ENCODE measurements around the gene PTPN7. TPM values are rescaled to one million over a fixed set of nuclear protein-coding genes. Genes with fewer than 3 reads are reported as not detected.

The PTPN7 gene
- total RNA-seq, 1 experiment from 2014 or later: not detected

DNA sequence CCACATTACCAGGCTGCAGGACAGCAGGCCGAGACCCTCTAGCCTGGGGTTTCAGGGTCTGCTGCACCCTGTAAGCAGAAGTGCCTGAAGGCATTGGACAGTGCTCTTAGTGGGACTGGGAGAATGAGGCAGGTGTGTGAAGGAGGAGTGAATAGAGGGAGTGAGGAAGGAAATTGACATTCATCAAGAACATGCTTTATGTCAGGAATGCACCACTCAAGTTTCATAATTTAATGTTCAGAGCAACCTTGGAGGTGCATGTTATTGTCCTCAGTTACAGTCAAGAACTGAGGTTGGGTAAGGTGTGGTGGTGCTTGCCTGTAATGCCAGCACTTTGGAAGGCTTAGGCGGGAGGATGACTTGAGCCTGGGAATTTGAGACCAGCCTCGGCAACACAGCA lies 49.4 kb downstream of the PTPN7 start:
- Histone ChIP-seq H2AFZ (no peak overlapping the region), H3K4me1 (replicated peaks; ENCODE audit: insufficient read depth) (peaks cover 99% of the 10 kb centered on the region), H3K9me3 (ENCODE audit: insufficient read depth, low read depth) (no peaks in the 10 kb centered on the region), H3K36me3 (ENCODE audit: low read depth) (no peaks in the 10 kb centered on the region), H3K27me3 (ENCODE audit: insufficient read depth, low read depth) (no peaks in the 10 kb centered on the region), H3F3A (ENCODE audit: insufficient read depth, low read depth) (peaks cover 72% of the 10 kb centered on the region), H3K27ac (0 out of 2 replicates have a peak overlapping the region, but pooled peaks have one; percentile 34), H4K20me1 (ENCODE audit: insufficient read depth) (no peaks in the 10 kb centered on the region), H3K79me2 (ENCODE audit: low read depth) (no peaks in the 10 kb centered on the region), H3K4me2 (peak overlapping the region; percentile 8; the same call in 1 of the 2 replicates), H3K4me3 (no peak overlapping the region), H3K9me2 (ENCODE audit: insufficient read depth) (no peaks in the 10 kb centered on the region)
- no peak for DNase-seq
- ChIA-PET CTCF (no interaction called here), POLR2A (ENCODE audit: unreplicated experiment) (no interaction called here)
- no TSS peak for BruUV-seq (replicated peaks)
- TF ChIP-seq, protein P1, sequence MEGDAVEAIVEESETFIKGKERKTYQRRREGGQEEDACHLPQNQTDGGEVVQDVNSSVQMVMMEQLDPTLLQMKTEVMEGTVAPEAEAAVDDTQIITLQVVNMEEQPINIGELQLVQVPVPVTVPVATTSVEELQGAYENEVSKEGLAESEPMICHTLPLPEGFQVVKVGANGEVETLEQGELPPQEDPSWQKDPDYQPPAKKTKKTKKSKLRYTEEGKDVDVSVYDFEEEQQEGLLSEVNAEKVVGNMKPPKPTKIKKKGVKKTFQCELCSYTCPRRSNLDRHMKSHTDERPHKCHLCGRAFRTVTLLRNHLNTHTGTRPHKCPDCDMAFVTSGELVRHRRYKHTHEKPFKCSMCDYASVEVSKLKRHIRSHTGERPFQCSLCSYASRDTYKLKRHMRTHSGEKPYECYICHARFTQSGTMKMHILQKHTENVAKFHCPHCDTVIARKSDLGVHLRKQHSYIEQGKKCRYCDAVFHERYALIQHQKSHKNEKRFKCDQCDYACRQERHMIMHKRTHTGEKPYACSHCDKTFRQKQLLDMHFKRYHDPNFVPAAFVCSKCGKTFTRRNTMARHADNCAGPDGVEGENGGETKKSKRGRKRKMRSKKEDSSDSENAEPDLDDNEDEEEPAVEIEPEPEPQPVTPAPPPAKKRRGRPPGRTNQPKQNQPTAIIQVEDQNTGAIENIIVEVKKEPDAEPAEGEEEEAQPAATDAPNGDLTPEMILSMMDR (conservative IDR thresholded peaks at IDR 0.05): no peak
- TF ChIP-seq EZH2 (IDR thresholded peaks at IDR 0.05; ENCODE audit: low read depth): no peak
- intact Hi-C loops (cut with micrococcal nuclease; ENCODE audit: unreplicated experiment): no loop called here

DNA sequence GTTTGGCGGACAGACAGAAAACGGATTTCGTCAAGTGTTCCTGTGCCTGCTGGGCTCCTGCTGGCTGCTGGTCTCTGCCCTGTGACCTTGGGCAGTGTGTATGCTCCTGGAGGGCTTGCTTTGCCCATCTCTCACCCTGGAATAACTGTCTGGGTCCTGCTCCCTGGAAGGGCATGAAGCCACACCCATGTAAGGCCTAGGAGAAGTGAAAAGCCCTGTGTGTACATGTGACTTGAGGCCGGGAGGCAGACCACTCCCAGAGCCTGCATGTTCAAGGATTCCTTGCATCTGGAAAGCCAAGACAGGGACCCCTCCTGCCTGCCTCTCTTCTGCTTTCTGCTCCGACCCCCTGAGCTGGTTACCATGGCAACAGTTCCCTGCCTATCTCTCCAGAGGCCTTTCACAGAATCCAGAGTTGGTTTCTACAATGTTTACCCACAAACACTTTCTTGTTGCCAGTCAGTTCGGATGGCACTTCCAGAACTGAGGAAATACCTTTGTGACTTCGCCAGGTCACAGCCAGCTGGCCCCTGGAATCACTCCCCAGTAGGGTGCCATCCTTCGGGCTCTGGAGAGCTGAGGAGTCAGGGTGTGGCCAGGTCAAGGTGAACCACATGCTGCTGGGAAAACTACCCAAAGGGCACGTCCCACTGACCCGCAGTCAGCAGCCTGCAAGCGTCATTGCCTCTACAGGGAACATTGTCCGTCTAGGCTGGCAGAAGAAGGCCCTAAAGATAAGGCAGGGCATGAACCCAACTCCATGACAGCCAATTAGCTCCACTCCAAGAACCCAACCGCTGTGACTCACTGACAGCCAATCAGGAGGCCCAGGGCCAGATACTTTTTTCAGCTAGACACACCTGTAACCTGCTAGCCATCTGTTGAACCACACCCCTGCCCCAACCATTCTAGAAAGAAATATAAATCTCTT lies 52.3 kb downstream of the PTPN7 start:
- Histone ChIP-seq H3K27me3 (ENCODE audit: insufficient read depth, low read depth) (no peaks in the 10 kb centered on the region), H4K20me1 (ENCODE audit: insufficient read depth) (no peaks in the 10 kb centered on the region), H3K4me2 (peak overlapping the region; percentile 71), H3K4me1 (replicated peaks; ENCODE audit: insufficient read depth) (peaks cover 95% of the 10 kb centered on the region), H3K9me3 (ENCODE audit: insufficient read depth, low read depth) (no peaks in the 10 kb centered on the region), H3K4me3 (no peak overlapping the region; the same call in 1 of the 2 replicates), H3F3A (ENCODE audit: insufficient read depth, low read depth) (peaks cover 70% of the 10 kb centered on the region), H3K36me3 (ENCODE audit: low read depth) (no peaks in the 10 kb centered on the region), H2AFZ (no peak overlapping the region), H3K27ac (peak overlapping the region; percentile 99), H3K9me2 (ENCODE audit: insufficient read depth) (no peaks in the 10 kb centered on the region), H3K79me2 (ENCODE audit: low read depth) (no peaks in the 10 kb centered on the region)
- intact Hi-C loops (cut with micrococcal nuclease; ENCODE audit: unreplicated experiment): loop anchor here (1.0 to 10.0 kb wide), 3 partner anchors 62 to 393 kb away; no protein-coding TSS in a partner anchor
- ChIA-PET POLR2A (ENCODE audit: unreplicated experiment) (interaction anchor here (0.6 to 3.2 kb wide), 10 partner anchors 51 to 175 kb away, joined by 3 to 48 read pairs (median 10); partner anchors contain the start of gene ELF3), CTCF (interaction anchor here (0.5 to 1.3 kb wide), 4 partner anchors 90 to 230 kb away, joined by 3 to 4 read pairs (median 4); partner anchors contain the start of gene ELF3)
- no peak for TF ChIP-seq EZH2 (IDR thresholded peaks at IDR 0.05; ENCODE audit: low read depth)
- TF ChIP-seq, protein P1 (conservative IDR thresholded peaks at IDR 0.05): no peak
- TSS peak; percentile 44 for BruUV-seq (replicated peaks)
- DNase-seq: peak; percentile 92 to 97

DNA sequence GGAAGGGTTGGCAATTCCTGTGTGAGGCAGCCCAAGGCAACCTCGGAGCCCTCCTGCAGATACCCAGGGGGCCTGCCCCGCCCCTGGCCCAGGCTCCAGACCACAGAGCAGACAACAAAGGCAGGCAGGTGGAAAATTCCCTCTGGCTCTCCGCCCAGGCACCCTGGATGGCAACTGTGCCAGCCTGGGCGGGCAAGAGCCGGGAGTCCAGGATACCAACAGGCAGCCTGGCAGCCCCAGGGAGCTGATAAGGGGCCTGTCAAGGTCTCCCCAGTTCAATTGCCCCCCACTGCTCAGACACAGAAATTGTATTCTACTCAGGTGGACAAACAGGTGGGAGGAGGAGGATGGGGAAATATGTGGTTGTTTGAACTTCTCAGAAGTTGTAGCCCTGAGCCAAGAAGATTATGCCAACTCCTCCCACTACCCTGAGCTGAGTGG lies 53.1 kb downstream of the PTPN7 start:
- H3K9me3 ChIP-seq (ENCODE audit: insufficient read depth, low read depth): no peaks in the 10 kb centered on the region
- POLR2A ChIA-PET (ENCODE audit: unreplicated experiment): interaction anchor here (0.5 to 3.2 kb wide), 13 partner anchors 50 to 176 kb away, joined by 3 to 66 read pairs (median 12); partner anchors contain the start of gene ELF3
- H3F3A ChIP-seq (ENCODE audit: insufficient read depth, low read depth): peaks cover 65% of the 10 kb centered on the region
- DNase-seq: peak; percentile 90 to 97
- H3K79me2 ChIP-seq (ENCODE audit: low read depth): no peaks in the 10 kb centered on the region
- H3K4me3 ChIP-seq: no peak overlapping the region; the same call in 1 of the 2 replicates
- H3K4me2 ChIP-seq: peak overlapping the region; percentile 71
- no TSS peak for BruUV-seq (replicated peaks)
- TF ChIP-seq, protein P1 (conservative IDR thresholded peaks at IDR 0.05): no peak
- TF ChIP-seq EZH2 (IDR thresholded peaks at IDR 0.05; ENCODE audit: low read depth): no peak
- no peaks in the 10 kb centered on the region for H3K9me2 ChIP-seq (ENCODE audit: insufficient read depth)
- H2AFZ ChIP-seq: no peak overlapping the region
- H3K27ac ChIP-seq: peak overlapping the region; percentile 99
- no peaks in the 10 kb centered on the region for H3K36me3 ChIP-seq (ENCODE audit: low read depth)
- no peaks in the 10 kb centered on the region for H3K27me3 ChIP-seq (ENCODE audit: insufficient read depth, low read depth)
- H4K20me1 ChIP-seq (ENCODE audit: insufficient read depth): no peaks in the 10 kb centered on the region
- intact Hi-C loops (cut with micrococcal nuclease; ENCODE audit: unreplicated experiment): loop anchor here (1.0 to 10.0 kb wide), 3 partner anchors 61 to 393 kb away; no protein-coding TSS in a partner anchor
- peaks cover 89% of the 10 kb centered on the region for H3K4me1 ChIP-seq (replicated peaks; ENCODE audit: insufficient read depth)
- CTCF ChIA-PET: no interaction called here
